NCI-H2081 treated with DMSO at 0.1 percent for 48 hours (cell line): ENCODE measurements around the gene FOXO4.
"Not testable (repeated sequence)": the region's sequence is repeated elsewhere in the genome, so short reads cannot be mapped to it uniquely, and the experiment has no call there.

ENCODE experiments used
- DNase-seq: peaks from one replicate; lab custom pipeline; 2025; lab: John Stamatoyannopoulos, UW

FOXO4 gene

GRCh38 chrX:71095555-71095980, at the start of gene FOXO4:
Gene FOXO4, plus strand, starts transcription at chrX:71095851. Its CDS starts 678 bp downstream, at chrX:71096529.
- DNase-seq = peak; percentile 57

GRCh38 chrX:71047891-71048290, 47.8 kb upstream of the FOXO4 start:
- DNase-seq = not testable (repeated sequence)

GRCh38 chrX:71052721-71053120, 42.9 kb upstream of the FOXO4 start:
- DNase-seq = no peak

GRCh38 chrX:71053217-71053621, 42.4 kb upstream of the FOXO4 start:
- no peak for DNase-seq

GRCh38 chrX:71056867-71057266, 38.8 kb upstream of the FOXO4 start:
- DNase-seq = no peak

- DNase-seq = no peak
Measured at GRCh38 chrX:71057848-71058530, 37.7 kb upstream of the FOXO4 start.

- DNase-seq = no peak
Measured at GRCh38 chrX:71060127-71060526, 35.5 kb upstream of the FOXO4 start.

GRCh38 chrX:71067089-71067488, 28.6 kb upstream of the FOXO4 start:
- DNase-seq = no peak

GRCh38 chrX:71067712-71068043, 28.0 kb upstream of the FOXO4 start:
- no peak for DNase-seq

GRCh38 chrX:71068044-71068918, 27.4 kb upstream of the FOXO4 start, which contains the start of gene SNX12:
Gene SNX12, minus strand, starts transcription at chrX:71068334. Its CDS starts 28 bp downstream, at chrX:71068306.
- peak; percentile 81 for DNase-seq

GRCh38 chrX:71070531-71070930, 25.1 kb upstream of the FOXO4 start:
- no peak for DNase-seq

- no peak for DNase-seq
Measured at GRCh38 chrX:71081330-71082123, 14.1 kb upstream of the FOXO4 start.

- no peak for DNase-seq
Measured at GRCh38 chrX:71082124-71082647, 13.5 kb upstream of the FOXO4 start.

GRCh38 chrX:71082822-71083221, 12.8 kb upstream of the FOXO4 start:
- DNase-seq = no peak

GRCh38 chrX:71085900-71086299, 9.8 kb upstream of the FOXO4 start:
- no peak for DNase-seq

GRCh38 chrX:71091263-71091662, 4.4 kb upstream of the FOXO4 start:
- DNase-seq = no peak

GRCh38 chrX:71095033-71095432, 618 bp upstream of the FOXO4 start:
- DNase-seq = no peak

GRCh38 chrX:71095981-71096759, 519 bp downstream of the FOXO4 start:
- no peak for DNase-seq

- no peak for DNase-seq
Measured at GRCh38 chrX:71096760-71097032, 1.0 kb downstream of the FOXO4 start.

- no peak for DNase-seq
Measured at GRCh38 chrX:71098302-71098701, 2.7 kb downstream of the FOXO4 start.

- no peak for DNase-seq
Measured at GRCh38 chrX:71098951-71099506, 3.4 kb downstream of the FOXO4 start.
